ENCODE measurements around the gene BIN1.
A peak's percentile ranks its signal among the peaks of the same experiment; 100 is the strongest.

Gene BIN1, protein sequence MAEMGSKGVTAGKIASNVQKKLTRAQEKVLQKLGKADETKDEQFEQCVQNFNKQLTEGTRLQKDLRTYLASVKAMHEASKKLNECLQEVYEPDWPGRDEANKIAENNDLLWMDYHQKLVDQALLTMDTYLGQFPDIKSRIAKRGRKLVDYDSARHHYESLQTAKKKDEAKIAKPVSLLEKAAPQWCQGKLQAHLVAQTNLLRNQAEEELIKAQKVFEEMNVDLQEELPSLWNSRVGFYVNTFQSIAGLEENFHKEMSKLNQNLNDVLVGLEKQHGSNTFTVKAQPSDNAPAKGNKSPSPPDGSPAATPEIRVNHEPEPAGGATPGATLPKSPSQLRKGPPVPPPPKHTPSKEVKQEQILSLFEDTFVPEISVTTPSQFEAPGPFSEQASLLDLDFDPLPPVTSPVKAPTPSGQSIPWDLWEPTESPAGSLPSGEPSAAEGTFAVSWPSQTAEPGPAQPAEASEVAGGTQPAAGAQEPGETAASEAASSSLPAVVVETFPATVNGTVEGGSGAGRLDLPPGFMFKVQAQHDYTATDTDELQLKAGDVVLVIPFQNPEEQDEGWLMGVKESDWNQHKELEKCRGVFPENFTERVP

GRCh38 chr2:127106991-127107621 lies at the start of gene BIN1:
TSS of gene BIN1 (minus strand) at chr2:127107154. CDS start at chr2:127106943, 211 bp downstream.
- DNase-seq (ENCODE audit: low read depth in 4 of 4, low spot score in 1 of 4), result peak in 2 of 4 experiments; percentile 53 to 70

DNA sequence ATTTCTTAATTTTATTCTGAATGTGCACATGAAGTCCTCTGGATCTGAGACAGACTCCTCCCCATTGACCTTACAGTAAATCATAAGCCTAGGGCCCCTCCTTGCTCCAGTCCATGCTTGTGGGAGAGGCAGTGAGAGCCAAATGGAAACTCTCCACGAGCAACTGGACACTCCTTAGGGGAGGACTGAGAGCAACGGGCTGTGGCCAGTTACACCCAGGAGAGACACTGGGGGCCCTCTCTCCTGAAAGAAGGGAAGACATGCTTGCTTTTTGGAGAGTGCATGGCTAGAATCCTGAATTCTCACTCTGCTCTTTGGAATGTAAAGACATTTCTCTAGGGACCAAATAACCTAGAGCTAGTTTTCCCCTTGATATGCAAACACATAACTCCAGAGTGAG lies 49.0 kb upstream of the BIN1 start:
- DNase-seq (ENCODE audit: low read depth in 4 of 4, low spot score in 1 of 4), result no peak

DNA sequence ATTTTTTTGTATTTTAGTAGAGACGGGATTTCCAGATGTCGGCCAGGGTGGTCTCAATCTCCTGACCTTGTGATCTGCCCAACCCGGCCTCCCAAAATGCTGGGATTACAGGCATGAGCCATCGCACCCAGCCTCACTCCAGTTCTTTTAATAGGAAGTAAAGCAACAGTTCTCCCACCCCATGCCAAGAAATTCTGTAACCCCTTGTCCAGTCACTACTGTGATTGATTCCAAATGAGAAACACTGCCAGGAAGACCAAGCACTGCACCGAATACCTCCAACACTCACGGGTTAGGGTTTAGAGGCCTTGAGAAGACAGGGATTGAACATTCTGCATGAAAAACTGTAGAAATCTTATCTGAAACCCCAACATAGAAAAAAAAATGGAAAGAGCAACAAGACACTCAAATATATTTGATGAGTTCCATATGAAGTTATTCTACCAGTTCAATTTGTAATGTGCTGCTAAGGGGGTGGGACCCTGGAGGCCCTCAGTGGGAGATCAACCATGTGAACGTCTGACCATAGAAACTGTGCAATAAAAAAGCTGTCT lies 48.2 kb upstream of the BIN1 start:
- DNase-seq (ENCODE audit: low read depth in 4 of 4, low spot score in 1 of 4), result no peak

- no peak for DNase-seq (ENCODE audit: low read depth in 4 of 4, low spot score in 1 of 4)
Observed at GRCh38 chr2:127154396-127154795, 47.4 kb upstream of the BIN1 start.

- DNase-seq (ENCODE audit: low read depth in 4 of 4, low spot score in 1 of 4), result no peak
Observed at GRCh38 chr2:127153691-127154158, 46.8 kb upstream of the BIN1 start.

- DNase-seq (ENCODE audit: low read depth in 4 of 4, low spot score in 1 of 4), result no peak
Observed at GRCh38 chr2:127150996-127151395, 44.0 kb upstream of the BIN1 start.

GRCh38 chr2:127149384-127149783 lies 42.4 kb upstream of the BIN1 start:
- DNase-seq (ENCODE audit: low read depth in 4 of 4, low spot score in 1 of 4), result no peak

DNA sequence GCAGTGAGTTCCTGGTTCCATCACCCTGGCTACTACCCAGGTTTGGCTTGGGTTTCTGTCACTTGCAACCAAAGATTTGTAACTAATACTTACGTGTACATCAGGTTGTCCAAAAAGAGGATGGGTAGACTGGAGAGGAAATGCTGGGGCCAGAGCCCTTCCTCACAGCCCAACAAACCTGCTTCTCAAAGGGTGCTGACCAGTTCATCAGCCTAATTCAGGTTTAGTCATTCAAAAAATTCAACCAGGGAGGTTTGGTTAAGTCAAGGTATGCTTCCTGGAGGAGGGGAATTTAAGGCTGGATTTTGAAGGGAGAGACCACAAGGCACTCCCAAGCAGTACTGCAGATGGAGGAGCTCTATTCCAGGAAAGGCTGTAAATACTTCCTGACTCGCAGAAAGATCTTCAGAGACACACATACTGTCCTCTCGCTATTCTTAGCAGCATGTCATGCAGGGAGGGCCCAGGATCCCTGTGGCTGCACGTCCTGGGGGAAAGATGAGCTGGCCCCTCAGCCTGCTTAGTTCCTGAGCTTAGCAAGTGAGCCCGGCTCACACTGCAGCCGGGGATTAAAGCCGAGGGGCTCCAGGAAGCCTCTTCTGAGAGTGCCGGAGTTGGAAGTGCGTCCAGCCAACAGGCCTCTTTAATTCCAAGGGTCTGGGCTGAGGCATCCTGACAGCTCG lies 40.0 kb upstream of the BIN1 start:
- no peak for DNase-seq (ENCODE audit: low read depth in 4 of 4, low spot score in 1 of 4)

DNA sequence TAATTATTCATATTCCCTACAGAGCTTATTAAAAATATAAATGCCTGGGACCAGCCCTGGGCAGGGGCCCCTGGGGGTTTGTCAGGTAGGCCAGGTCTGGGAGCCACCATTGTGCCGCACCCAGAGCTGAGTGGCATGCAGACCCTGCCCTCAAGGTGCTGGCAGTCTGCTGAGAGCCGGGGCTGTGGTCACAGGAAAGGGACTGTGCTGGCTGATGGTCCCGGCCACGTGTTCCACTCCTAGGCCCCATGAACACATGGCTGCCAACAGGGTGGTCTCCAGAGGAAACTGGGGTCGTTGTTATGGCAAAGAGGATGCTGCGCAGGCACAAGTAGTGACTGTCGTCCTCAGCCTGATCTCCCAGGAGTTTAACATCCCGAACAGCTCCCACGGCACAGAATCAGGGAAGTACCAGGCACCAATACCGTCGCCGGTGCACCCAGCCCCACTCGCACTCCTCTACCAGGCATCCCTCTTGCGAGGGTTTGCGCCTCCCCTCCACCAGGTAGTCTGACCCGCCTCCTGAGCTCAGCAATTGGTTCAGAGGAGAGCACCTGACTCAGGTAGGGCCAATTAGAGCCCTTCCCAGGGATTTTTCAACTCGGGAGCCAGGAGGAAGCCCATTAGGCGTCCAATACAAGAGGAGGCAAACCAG lies 39.2 kb upstream of the BIN1 start:
- DNase-seq (ENCODE audit: low read depth in 4 of 4, low spot score in 1 of 4), result no peak

DNA sequence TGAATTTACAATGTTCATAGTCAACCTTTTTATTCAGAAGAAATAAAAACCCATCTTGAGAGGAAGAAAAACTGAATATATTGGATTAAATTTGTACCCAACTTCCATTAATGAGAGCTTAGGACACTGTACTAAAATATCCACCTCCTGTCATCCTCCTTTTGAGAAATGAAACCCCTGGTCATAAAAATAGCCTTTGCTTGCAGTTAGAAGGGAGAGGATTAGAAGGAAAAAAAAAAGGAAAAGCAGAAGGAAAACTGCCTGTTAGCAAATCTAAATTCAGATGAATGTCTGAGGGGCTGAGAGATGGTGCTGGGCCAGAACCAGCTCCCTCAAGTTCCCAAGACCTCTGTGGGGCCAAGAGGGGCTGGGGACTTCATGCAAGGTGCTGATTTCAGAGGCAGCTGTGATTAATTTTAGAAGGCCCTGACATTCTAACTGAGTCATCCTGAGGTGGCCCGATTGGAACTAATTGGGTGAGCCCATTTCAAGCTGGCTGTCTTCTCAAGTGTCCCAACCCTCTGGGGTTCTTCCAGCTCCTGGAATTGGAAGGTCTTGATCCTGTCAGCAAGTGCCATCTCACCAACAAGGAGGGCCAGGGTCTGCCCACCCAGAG lies 38.4 kb upstream of the BIN1 start:
- no peak for DNase-seq (ENCODE audit: low read depth in 4 of 4, low spot score in 1 of 4)

- no peak for DNase-seq (ENCODE audit: low read depth in 4 of 4, low spot score in 1 of 4)
Observed at GRCh38 chr2:127143841-127144782, 37.2 kb upstream of the BIN1 start.

DNA sequence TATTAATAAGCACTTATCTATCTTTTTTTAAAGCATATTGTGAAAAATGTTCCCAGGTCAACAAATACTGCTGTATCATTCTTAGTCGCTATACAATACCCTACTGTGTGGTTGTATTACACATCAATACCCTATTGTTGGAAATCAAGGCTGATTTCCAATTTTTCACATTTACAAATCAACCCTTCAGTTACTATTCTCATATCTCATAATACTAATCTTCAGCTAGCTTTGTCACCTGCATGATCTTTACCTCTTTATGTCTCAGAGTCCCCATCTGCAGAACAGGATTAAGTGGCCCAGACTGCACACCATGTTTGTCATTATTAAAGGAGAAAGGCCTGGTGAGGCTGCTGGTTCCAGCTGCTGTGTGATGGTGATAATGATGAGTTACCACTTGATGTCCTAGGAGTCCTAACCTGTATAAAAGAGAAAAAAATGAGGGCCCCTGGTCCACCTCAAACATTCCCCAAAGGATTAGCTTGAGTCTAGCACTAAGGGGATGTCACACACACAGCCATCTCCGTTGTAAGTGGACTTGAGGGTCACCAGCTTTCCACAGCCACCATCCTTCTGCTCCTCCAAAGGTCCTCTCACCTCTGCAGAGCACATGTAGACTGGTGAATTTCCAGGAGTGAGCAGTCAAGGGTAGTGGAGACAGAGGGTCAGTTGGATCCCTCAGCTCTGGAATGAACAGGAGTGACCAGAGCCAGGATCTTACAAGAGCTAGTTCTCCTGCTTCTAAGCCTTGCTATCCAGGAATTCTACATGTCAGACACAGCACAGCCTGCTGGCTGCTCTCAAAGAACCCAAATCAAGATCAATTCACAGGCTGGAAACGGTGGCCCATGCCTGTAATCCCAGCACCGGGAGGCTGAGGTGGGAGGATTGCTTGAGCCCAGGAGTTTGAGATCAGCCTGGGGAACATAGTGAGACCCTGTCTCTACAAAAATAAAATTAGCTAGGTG lies 36.0 kb upstream of the BIN1 start:
- no peak for DNase-seq (ENCODE audit: low read depth in 4 of 4, low spot score in 1 of 4)

DNA sequence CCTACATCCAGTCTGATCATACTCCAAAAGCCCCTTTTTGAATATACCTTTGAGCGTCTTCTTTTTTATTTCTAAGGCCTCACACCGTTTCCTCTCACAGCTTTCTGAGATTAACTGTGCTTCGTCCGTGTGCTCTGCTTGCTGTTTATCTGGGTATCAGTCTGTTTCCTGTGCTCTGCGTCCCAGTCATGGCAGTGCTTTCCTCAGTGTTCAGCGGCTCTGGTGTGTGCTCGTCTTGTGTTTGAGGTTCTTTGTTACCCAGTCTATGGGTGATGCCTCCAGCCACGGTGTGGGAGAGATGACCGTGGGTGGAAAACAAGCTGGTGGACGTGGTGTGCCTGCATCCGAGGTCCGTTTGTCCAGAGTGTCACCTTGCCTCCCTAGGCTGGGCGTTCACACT lies 33.6 kb upstream of the BIN1 start:
- no peak for DNase-seq (ENCODE audit: low read depth in 4 of 4, low spot score in 1 of 4)

GRCh38 chr2:127139766-127140165 lies 32.8 kb upstream of the BIN1 start:
- no peak for DNase-seq (ENCODE audit: low read depth in 4 of 4, low spot score in 1 of 4)

DNA sequence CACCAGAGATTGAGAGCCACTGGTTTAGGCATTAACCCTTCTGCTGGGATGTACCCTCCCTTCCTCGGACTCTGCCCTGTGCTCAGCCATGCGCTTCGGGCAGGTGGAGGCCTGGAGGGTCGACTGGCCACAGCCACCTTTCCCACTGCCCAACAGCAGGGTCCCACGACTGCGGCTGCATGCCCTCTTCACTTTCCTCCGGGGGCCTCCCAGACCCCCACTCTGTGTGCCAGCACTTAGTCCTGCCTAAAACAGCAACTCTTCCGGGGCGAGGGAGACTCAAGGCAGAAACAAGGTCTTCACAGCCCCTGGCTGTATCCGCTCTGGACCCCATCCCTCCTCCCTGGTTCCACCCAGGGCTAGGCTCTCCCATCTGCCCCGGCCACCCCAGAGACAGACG lies 31.3 kb upstream of the BIN1 start:
- no peak for DNase-seq (ENCODE audit: low read depth in 4 of 4, low spot score in 1 of 4)

DNA sequence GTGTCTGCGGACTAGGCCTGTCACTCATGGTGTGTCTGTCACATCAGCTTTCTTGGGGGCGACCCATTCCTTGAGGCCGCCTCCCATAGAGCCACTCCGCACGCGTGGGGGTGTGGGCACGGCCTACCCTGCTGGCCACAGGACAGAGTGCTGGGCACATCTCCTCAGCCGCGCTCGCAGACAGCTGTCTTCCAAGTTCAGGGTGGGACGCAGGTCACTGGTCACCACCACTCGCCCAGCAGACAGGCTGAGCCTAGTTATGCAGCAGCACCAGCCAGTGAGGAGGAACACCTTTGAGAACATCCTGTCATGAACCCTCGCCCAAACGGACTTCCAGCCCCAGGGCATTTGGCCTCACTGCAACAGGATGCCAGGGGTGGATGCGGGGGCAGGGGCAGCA lies 30.8 kb upstream of the BIN1 start:
- DNase-seq (ENCODE audit: low read depth in 4 of 4, low spot score in 1 of 4), result no peak

DNA sequence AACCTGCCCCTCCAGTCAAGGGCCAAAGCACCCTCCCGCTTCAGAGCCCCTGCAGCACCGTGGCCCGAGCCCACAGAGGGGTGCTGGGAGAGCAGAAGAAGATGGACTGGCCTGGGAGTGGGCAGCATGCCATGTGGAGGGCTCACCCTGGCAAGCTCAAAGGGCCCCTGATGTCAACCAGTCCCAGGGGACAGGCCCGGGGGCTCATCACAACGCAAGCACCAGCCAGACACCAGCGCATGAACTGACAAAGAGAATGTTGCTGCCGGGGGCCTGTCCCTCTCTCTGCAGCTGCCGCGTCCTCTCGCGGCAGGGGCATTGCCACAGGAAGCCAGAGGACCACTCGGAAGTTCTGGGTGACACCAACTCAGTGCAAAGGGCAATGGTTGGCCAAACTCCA lies 30.3 kb upstream of the BIN1 start:
- no peak for DNase-seq (ENCODE audit: low read depth in 4 of 4, low spot score in 1 of 4)
